ENCODE measurements around the gene CLIP3. TPM values are rescaled to one million over a fixed set of nuclear protein-coding genes. Genes with fewer than 3 reads are reported as not detected.
A peak's percentile ranks its signal among the peaks of the same experiment; 100 is the strongest.

The CLIP3 gene
- total and polyA plus RNA-seq, 12 donors, result 1.3 to 20.1 (median 7.8) TPM

GRCh38 chr19:36006955-36007354, 25.7 kb downstream of the CLIP3 start:
- 91 to 100% (median 97%) methylated on average over 3 to 5 of the region's 5 CpGs for WGBS, 4 donors
- DNase-seq, result no peak
- Histone ChIP-seq H3K27ac (no peak overlapping the region), H3K4me1 (replicated peaks in 1 of 2) (peaks cover 5 to 7% of the 10 kb centered on the region in 2 donors), H3K9me3 (replicated peaks in 1 of 3) (no peaks in the 10 kb centered on the region), H3K4me3 (no peak overlapping the region), H3K27me3 (no peaks in the 10 kb centered on the region), H3K36me3 (replicated peaks in 1 of 2) (no peaks in the 10 kb centered on the region)
- intact Hi-C loops (cut with DNase I), result no loop called here
- no peak for TF ChIP-seq CTCF (IDR thresholded peaks at IDR 0.05)
- no peak for TF ChIP-seq POLR2A (IDR thresholded peaks at IDR 0.05)

GRCh38 chr19:36003284-36003683, 29.4 kb downstream of the CLIP3 start:
- H3K9me3 ChIP-seq (replicated peaks in 1 of 3), result no peaks in the 10 kb centered on the region
- no peak overlapping the region for H3K4me3 ChIP-seq
- peaks cover 4 to 13% of the 10 kb centered on the region in 2 donors for H3K4me1 ChIP-seq (replicated peaks in 1 of 2)
- WGBS, 4 donors, result 86 to 95% (median 93%) methylated on average over 4 of the region's 4 CpGs
- no peak for DNase-seq
- TF ChIP-seq POLR2A (IDR thresholded peaks at IDR 0.05) (no peak), CTCF (IDR thresholded peaks at IDR 0.05) (no peak)
- no peaks in the 10 kb centered on the region for H3K27me3 ChIP-seq
- H3K36me3 ChIP-seq (replicated peaks in 1 of 2), result peaks cover 0 to 8% of the 10 kb centered on the region in 2 donors
- H3K27ac ChIP-seq, result no peak overlapping the region
- intact Hi-C loops (cut with DNase I), result no loop called here

GRCh38 chr19:36001605-36002004, 31.1 kb downstream of the CLIP3 start:
- TF ChIP-seq CTCF (IDR thresholded peaks at IDR 0.05) (no peak), POLR2A (IDR thresholded peaks at IDR 0.05) (no peak)
- 95 to 100% (median 99%) methylated on average over 2 to 3 of the region's 3 CpGs for WGBS, 4 donors
- no peak for DNase-seq
- intact Hi-C loops (cut with DNase I), result no loop called here
- Histone ChIP-seq H3K36me3 (replicated peaks in 1 of 2) (peaks cover 0 to 12% of the 10 kb centered on the region in 2 donors), H3K27ac (no peak overlapping the region), H3K4me1 (replicated peaks in 1 of 2) (peaks cover 4 to 15% of the 10 kb centered on the region in 2 donors), H3K4me3 (no peak overlapping the region), H3K27me3 (no peaks in the 10 kb centered on the region), H3K9me3 (replicated peaks in 1 of 3) (no peaks in the 10 kb centered on the region)

- Histone ChIP-seq H3K4me3 (no peak overlapping the region), H3K9me3 (replicated peaks in 1 of 3) (no peaks in the 10 kb centered on the region), H3K27me3 (no peaks in the 10 kb centered on the region), H3K27ac (peak overlapping the region in 1 of 5 donors; percentile 90), H3K36me3 (replicated peaks in 1 of 2) (peaks cover 0 to 12% of the 10 kb centered on the region in 2 donors), H3K4me1 (replicated peaks in 1 of 2) (peaks cover 24 to 34% of the 10 kb centered on the region in 2 donors)
- 91 to 97% (median 95%) methylated on average over 8 of the region's 8 CpGs for WGBS, 4 donors
- intact Hi-C loops (cut with DNase I), result no loop called here
- no peak for DNase-seq
- TF ChIP-seq POLR2A (IDR thresholded peaks at IDR 0.05) (no peak), CTCF (IDR thresholded peaks at IDR 0.05) (no peak)
Measured at GRCh38 chr19:35996777-35997176, 35.9 kb downstream of the CLIP3 start.

Measured in adrenal gland (tissue), 12 donors.